Karpas-422 (cell line): ENCODE results near the gene NANOS2. TPM values are rescaled to one million over a fixed set of nuclear protein-coding genes. Genes with fewer than 3 reads are reported as not detected.
A peak's percentile ranks its signal among the peaks of the same experiment; 100 is the strongest.

Source experiments
- DNase-seq: peaks from one replicate; pipeline ENCODE4 v3.0.0-alpha.2; 2015
- H2AFZ ChIP-seq: fragments of 200-600 bp; sonication (generic); 2 replicates; pipeline ENCODE4 v1.6.1; 2014; ENCODE audit warnings: antibody characterized with exemption, low read length, mixed read lengths
- H3K27ac ChIP-seq: fragments of 200-600 bp; sonication (generic); 2 replicates; pipeline ENCODE4 v1.5.1; 2014; ENCODE audit warnings: mild to moderate bottlenecking, low read length, moderate library complexity
- H3K27me3 ChIP-seq: fragments of 200-600 bp; sonication (generic); 2 replicates; pipeline ENCODE4 v1.6.1; 2014; ENCODE audit warnings: low read length, mixed read lengths
- H3K36me3 ChIP-seq: fragments of 200-600 bp; sonication (generic); 2 replicates; pipeline ENCODE4 v1.6.1; 2014; ENCODE audit warnings: low read length, mixed read lengths; ENCODE audit not compliant: insufficient read depth
- H3K4me1 ChIP-seq: fragments of 200-600 bp; sonication (generic); 2 replicates; pipeline ENCODE4 v1.6.1; 2014; ENCODE audit warnings: mild to moderate bottlenecking, low read length, mixed read lengths
- H3K4me2 ChIP-seq: fragments of 200-600 bp; sonication (generic); 2 replicates; pipeline ENCODE4 v1.6.1; 2014; ENCODE audit warnings: low read length, low read depth, mild to moderate bottlenecking; ENCODE audit not compliant: poor library complexity, severe bottlenecking
- H3K4me3 ChIP-seq: fragments of 200-600 bp; sonication (generic); 2 replicates; pipeline ENCODE4 v1.5.1; 2014; ENCODE audit warnings: mild to moderate bottlenecking, antibody characterized with exemption, low read length, mixed read lengths
- H3K79me2 ChIP-seq: fragments of 200-600 bp; sonication (generic); 2 replicates; pipeline ENCODE4 v1.6.1; 2014; ENCODE audit warnings: mild to moderate bottlenecking, low read length, mixed read lengths
- H3K9ac ChIP-seq: fragments of 200-600 bp; sonication (generic); 2 replicates; pipeline ENCODE4 v1.6.0; 2014; ENCODE audit warnings: low read length
- H3K9me2 ChIP-seq: fragments of 200-600 bp; sonication (generic), shearing (Covaris generic); replicated peaks from 2 replicates; pipeline ENCODE4 v1.6.0; 2014; ENCODE audit warnings: mild to moderate bottlenecking, low read length, moderate library complexity; ENCODE audit not compliant: insufficient read depth
- H3K9me3 ChIP-seq: fragments of 300-700, 200-600 bp; sonication (generic); 2 replicates; pipeline ENCODE4 v1.6.1; 2014; ENCODE audit warnings: low read length, mixed read lengths
- H4K20me1 ChIP-seq: fragments of 200-600 bp; sonication (generic); 2 replicates; pipeline ENCODE4 v1.6.1; 2014; ENCODE audit warnings: mild to moderate bottlenecking, antibody characterized with exemption, low read length, low read depth; ENCODE audit not compliant: insufficient read depth
- total RNA-seq: library from RNA; depleted of rRNA; stranded (reverse); fragments of >200 nt; shearing (Covaris generic); gene quantifications from 2 replicates; pipeline ENCODE4 v1.2.3, GENCODE V29; 2014; ENCODE audit warnings: low replicate concordance

Gene NANOS2
- total RNA-seq, 1 experiment from 2014 or later = not detected

GRCh38 chr19:45902651-45903625 is 11.6 kb downstream of the NANOS2 start:
- Histone ChIP-seq H3K27ac (peak overlapping the region; percentile 50), H3K79me2 (peaks cover 26% of the 10 kb centered on the region), H3K4me1 (peaks cover 20% of the 10 kb centered on the region), H3K36me3 (peaks cover 8% of the 10 kb centered on the region; the same call in 1 of the 2 replicates), H3K27me3 (no peaks in the 10 kb centered on the region), H3K4me3 (peak overlapping the region; percentile 100), H3K9me2 (no peaks in the 10 kb centered on the region), H3K9me3 (no peaks in the 10 kb centered on the region), H2AFZ (peak overlapping the region; percentile 54; the same call in 1 of the 2 replicates), H3K4me2 (peak overlapping the region; percentile 85), H4K20me1 (no peaks in the 10 kb centered on the region), H3K9ac (peak overlapping the region; percentile 99)
- peak; percentile 99 for DNase-seq

GRCh38 chr19:45901912-45902650 is 12.5 kb downstream of the NANOS2 start, which contains the start of gene MYPOP:
MYPOP (minus strand) TSS chr19:45902613; CDS start chr19:45901773, 840 bp downstream.
- peak within 1 kb of the TSS; percentile 85 for H3K4me2 ChIP-seq
- H3K4me3 ChIP-seq = peak within 1 kb of the TSS; percentile 100
- no peaks in the 10 kb centered on the region for H3K9me2 ChIP-seq
- H3K9me3 ChIP-seq = no peaks in the 10 kb centered on the region
- H3K36me3 ChIP-seq = peaks cover 8% of the 10 kb centered on the region; the same call in 1 of the 2 replicates
- peak within 1 kb of the TSS; percentile 62 for H3K27ac ChIP-seq
- H3K4me1 ChIP-seq = peaks cover 20% of the 10 kb centered on the region
- H3K27me3 ChIP-seq = no peaks in the 10 kb centered on the region
- no peaks in the 10 kb centered on the region for H4K20me1 ChIP-seq
- peaks cover 26% of the 10 kb centered on the region for H3K79me2 ChIP-seq
- H3K9ac ChIP-seq = peak within 1 kb of the TSS; percentile 99
- H2AFZ ChIP-seq = peak within 1 kb of the TSS; percentile 93
- DNase-seq = peak; percentile 64

DNA sequence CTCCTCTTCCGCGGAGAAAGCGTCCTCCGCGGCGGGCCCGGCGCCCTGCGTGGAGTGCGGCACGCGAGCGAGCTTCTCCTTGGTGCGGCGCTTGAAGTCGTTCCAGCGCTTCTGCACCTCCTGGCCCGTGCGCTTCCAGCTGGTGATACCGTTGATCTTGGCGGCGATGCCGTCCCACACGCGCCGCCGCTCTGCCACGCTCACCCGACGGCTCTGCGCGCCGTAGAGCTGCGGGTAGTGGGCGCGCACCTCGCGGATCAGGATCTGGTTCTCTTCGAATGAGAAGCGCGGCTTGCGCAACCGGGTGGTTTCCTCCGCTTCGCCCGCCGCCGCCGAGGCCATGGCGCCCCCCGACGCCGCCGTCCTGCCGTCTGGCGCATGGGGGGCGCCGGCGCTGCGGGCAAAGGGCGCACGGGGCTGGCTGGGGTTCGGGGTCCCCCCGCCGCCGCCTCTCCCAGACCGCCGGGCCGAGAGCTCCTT is 13.1 kb downstream of the NANOS2 start:
- no peak overlapping the region for H2AFZ ChIP-seq
- H3K9ac ChIP-seq = peak overlapping the region; percentile 99
- H3K27ac ChIP-seq = no peak overlapping the region
- peaks cover 26% of the 10 kb centered on the region for H3K79me2 ChIP-seq
- no peaks in the 10 kb centered on the region for H4K20me1 ChIP-seq
- H3K9me3 ChIP-seq = no peaks in the 10 kb centered on the region
- H3K4me2 ChIP-seq = peak overlapping the region; percentile 85
- DNase-seq = no peak
- peaks cover 8% of the 10 kb centered on the region; the same call in 1 of the 2 replicates for H3K36me3 ChIP-seq
- peaks cover 20% of the 10 kb centered on the region for H3K4me1 ChIP-seq
- H3K27me3 ChIP-seq = no peaks in the 10 kb centered on the region
- no peaks in the 10 kb centered on the region for H3K9me2 ChIP-seq
- peak overlapping the region; percentile 100 for H3K4me3 ChIP-seq

- Histone ChIP-seq H3K9ac (0 out of 2 replicates have a peak overlapping the region, but pooled peaks have one; percentile 99), H4K20me1 (no peaks in the 10 kb centered on the region), H2AFZ (no peak overlapping the region), H3K27me3 (no peaks in the 10 kb centered on the region), H3K27ac (no peak overlapping the region), H3K4me2 (peak overlapping the region; percentile 85), H3K9me2 (no peaks in the 10 kb centered on the region), H3K4me1 (peaks cover 20% of the 10 kb centered on the region), H3K36me3 (peaks cover 8% of the 10 kb centered on the region; the same call in 1 of the 2 replicates), H3K79me2 (peaks cover 26% of the 10 kb centered on the region), H3K9me3 (no peaks in the 10 kb centered on the region), H3K4me3 (peak overlapping the region; percentile 100)
- no peak for DNase-seq
Measured at GRCh38 chr19:45900738-45901431, 13.7 kb downstream of the NANOS2 start.

DNA sequence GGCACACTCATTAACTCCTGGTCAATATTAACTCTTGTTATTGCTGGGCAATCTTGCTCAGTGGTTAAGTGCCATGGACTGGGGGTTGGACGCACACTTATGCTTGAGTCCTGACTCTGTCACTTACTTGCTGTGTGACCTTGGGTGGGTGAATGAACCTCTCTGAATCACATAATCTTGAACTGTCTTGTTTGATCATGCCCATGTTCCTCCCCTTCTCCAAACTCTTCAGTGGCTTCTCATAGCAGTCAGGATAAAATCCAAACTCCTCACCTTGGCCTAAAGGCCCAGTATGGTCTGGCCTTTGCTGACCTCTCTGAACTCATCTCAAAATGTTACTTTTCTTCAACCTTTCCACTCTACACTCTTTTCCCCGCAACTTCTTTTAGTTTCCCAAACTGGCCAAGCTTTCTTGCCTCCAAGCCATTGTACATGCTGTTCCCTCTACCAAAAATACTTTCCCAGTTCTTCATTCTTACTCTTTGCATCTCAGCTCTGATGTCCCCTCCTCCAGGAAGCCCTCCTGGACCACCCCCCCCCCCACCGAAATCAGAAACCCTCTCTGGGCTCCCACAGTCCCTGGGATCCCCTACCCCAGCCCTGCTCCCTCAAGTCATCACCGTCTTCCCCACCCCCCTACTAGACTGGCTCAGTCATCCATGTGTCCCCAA is 14.5 kb downstream of the NANOS2 start:
- peaks cover 20% of the 10 kb centered on the region for H3K4me1 ChIP-seq
- H2AFZ ChIP-seq = no peak overlapping the region
- no peak overlapping the region for H3K27ac ChIP-seq
- DNase-seq = no peak
- H3K9me2 ChIP-seq = no peaks in the 10 kb centered on the region
- no peaks in the 10 kb centered on the region for H4K20me1 ChIP-seq
- no peak overlapping the region for H3K4me3 ChIP-seq
- H3K9me3 ChIP-seq = no peaks in the 10 kb centered on the region
- H3K4me2 ChIP-seq = no peak overlapping the region
- H3K36me3 ChIP-seq = peaks cover 8% of the 10 kb centered on the region; the same call in 1 of the 2 replicates
- H3K9ac ChIP-seq = no peak overlapping the region
- no peaks in the 10 kb centered on the region for H3K27me3 ChIP-seq
- peaks cover 26% of the 10 kb centered on the region for H3K79me2 ChIP-seq

DNA sequence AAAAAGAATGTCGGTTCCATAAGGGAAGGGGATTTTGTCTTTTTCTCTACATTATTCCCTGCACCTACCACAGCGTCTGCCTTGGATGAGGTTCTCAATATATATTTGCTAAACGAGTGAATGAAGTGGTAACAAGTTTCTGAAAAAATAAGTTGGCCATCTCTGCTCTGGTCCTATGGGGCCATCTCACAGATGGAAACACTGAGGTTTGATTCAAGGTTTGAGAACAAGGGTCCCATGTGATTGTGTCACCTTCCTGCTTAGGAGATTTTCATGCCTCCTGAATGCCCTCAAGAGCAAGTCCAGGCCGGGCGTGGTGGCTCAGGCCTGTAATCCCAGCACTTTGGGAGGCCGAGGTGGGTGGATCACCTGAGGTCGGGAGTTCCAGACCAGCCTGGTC is 15.3 kb downstream of the NANOS2 start:
- no peaks in the 10 kb centered on the region for H4K20me1 ChIP-seq

GRCh38 chr19:45897261-45897812 is 17.2 kb downstream of the NANOS2 start:
- peaks cover 8% of the 10 kb centered on the region; the same call in 1 of the 2 replicates for H3K36me3 ChIP-seq
- no peak overlapping the region for H3K4me2 ChIP-seq
- no peaks in the 10 kb centered on the region for H4K20me1 ChIP-seq
- H3K9ac ChIP-seq = no peak overlapping the region
- H3K79me2 ChIP-seq = peaks cover 26% of the 10 kb centered on the region
- H3K9me3 ChIP-seq = no peaks in the 10 kb centered on the region
- DNase-seq = no peak
- no peak overlapping the region for H2AFZ ChIP-seq
- H3K27ac ChIP-seq = no peak overlapping the region
- H3K27me3 ChIP-seq = no peaks in the 10 kb centered on the region
- H3K4me3 ChIP-seq = no peak overlapping the region
- H3K9me2 ChIP-seq = no peaks in the 10 kb centered on the region
- peaks cover 13% of the 10 kb centered on the region for H3K4me1 ChIP-seq

More for the DNA sequence above, 15.3 kb downstream of the NANOS2 start:
- Histone ChIP-seq H3K4me1 (peaks cover 20% of the 10 kb centered on the region), H3K79me2 (peaks cover 26% of the 10 kb centered on the region), H3K9ac (no peak overlapping the region), H3K4me3 (no peak overlapping the region), H3K27me3 (no peaks in the 10 kb centered on the region), H3K9me3 (no peaks in the 10 kb centered on the region), H3K4me2 (no peak overlapping the region), H2AFZ (no peak overlapping the region), H3K36me3 (peaks cover 8% of the 10 kb centered on the region; the same call in 1 of the 2 replicates), H3K9me2 (no peaks in the 10 kb centered on the region), H3K27ac (no peak overlapping the region)
- DNase-seq = no peak
